Activated T-cell treated with anti-CD3 and anti-CD28 coated beads, Interleukin-2, amount 50 U/mL, for 72 hours (primary cell): ENCODE measurements around the gene VWA2. TPM values are rescaled to one million over a fixed set of nuclear protein-coding genes. Genes with fewer than 3 reads are reported as not detected.
A peak's percentile ranks its signal among the peaks of the same experiment; 100 is the strongest.

Source experiments
- ATAC-seq, 2 donors: fragments of 150-1000 bp; cut with Tn5 transposase; replicated peaks in 1 of 2; 2 replicates each; pipeline ENCODE4 v1.10.0; 2021; ENCODE audit warnings: moderate library complexity in 2 of 2, mild to moderate bottlenecking in 1 of 2
- DNase-seq, 2 donors: peaks; one replicate each; pipeline ENCODE4 v3.0.0; 2021 to 2022; ENCODE audit warnings: mixed read lengths in 1 of 2
- H3K27ac Mint-ChIP-seq: one replicate; pipeline ENCODE4 v1.8.0; 2022; ENCODE audit warnings: mild to moderate bottlenecking, moderate library complexity, mixed read lengths
- H3K27me3 Mint-ChIP-seq: one replicate; pipeline ENCODE4 v1.8.0; 2022; ENCODE audit warnings: low read depth, mixed read lengths
- H3K36me3 Mint-ChIP-seq, 2 donors: one replicate each; pipeline ENCODE4 v1.8.0; 2022; ENCODE audit warnings: mixed read lengths in 2 of 2, mild to moderate bottlenecking in 1 of 2; ENCODE audit not compliant: insufficient read depth in 2 of 2
- H3K4me1 Mint-ChIP-seq: one replicate; pipeline ENCODE4 v1.8.0; 2022; ENCODE audit warnings: low read depth, mixed read lengths
- H3K4me3 Mint-ChIP-seq, 2 donors: one replicate each; pipeline ENCODE4 v1.8.0; 2022; ENCODE audit warnings: mild to moderate bottlenecking in 2 of 2, mixed read lengths in 2 of 2, moderate library complexity in 2 of 2
- H3K9me3 Mint-ChIP-seq, 2 donors: one replicate each; pipeline ENCODE4 v1.8.0; 2022; ENCODE audit warnings: mixed read lengths in 2 of 2
- total RNA-seq, 2 donors: library from RNA; stranded (reverse); gene quantifications; one replicate each; pipeline ENCODE4 v1.2.3, GENCODE V29; 2022

VWA2 gene
- total RNA-seq = not detected

GRCh38 chr10:114239117-114239993 is at the start of gene VWA2:
TSS of gene VWA2 (plus strand) at chr10:114239254. CDS start at chr10:114248714, 9,460 bp downstream.
- ATAC-seq (peak; percentile 86 to 89), DNase-seq (peak; percentile 58 to 65)
- Mint-ChIP-seq H3K4me3 (peak within 1 kb of the TSS; percentile 59 to 68), H3K4me1 (peaks cover 10% of the 10 kb centered on the region), H3K9me3 (no peaks in the 10 kb centered on the region), H3K36me3 (peaks cover 0 to 1% of the 10 kb centered on the region in 2 donors), H3K27me3 (peaks cover 65% of the 10 kb centered on the region), H3K27ac (no peak within 1 kb of the TSS)

- no peak for DNase-seq
- Mint-ChIP-seq H3K36me3 (no peaks in the 10 kb centered on the region), H3K4me1 (no peaks in the 10 kb centered on the region), H3K9me3 (no peaks in the 10 kb centered on the region), H3K4me3 (no peak overlapping the region), H3K27ac (no peak overlapping the region), H3K27me3 (peaks cover 5% of the 10 kb centered on the region)
- ATAC-seq = no peak
Measured at GRCh38 chr10:114189700-114190099, 49.4 kb upstream of the VWA2 start.

GRCh38 chr10:114195079-114195478 is 44.0 kb upstream of the VWA2 start:
- Mint-ChIP-seq H3K9me3 (no peaks in the 10 kb centered on the region), H3K4me1 (peaks cover 13% of the 10 kb centered on the region), H3K27ac (no peak overlapping the region), H3K4me3 (no peak overlapping the region), H3K36me3 (no peaks in the 10 kb centered on the region), H3K27me3 (peaks cover 35% of the 10 kb centered on the region)
- no peak for DNase-seq
- peak; percentile 61 to 72 for ATAC-seq

GRCh38 chr10:114199239-114199638 is 39.8 kb upstream of the VWA2 start:
- Mint-ChIP-seq H3K4me1 (peaks cover 13% of the 10 kb centered on the region), H3K4me3 (no peak overlapping the region), H3K36me3 (no peaks in the 10 kb centered on the region), H3K9me3 (no peaks in the 10 kb centered on the region), H3K27ac (no peak overlapping the region), H3K27me3 (peaks cover 52% of the 10 kb centered on the region)
- no peak for DNase-seq
- no peak for ATAC-seq

GRCh38 chr10:114202812-114203211 is 36.2 kb upstream of the VWA2 start:
- no peaks in the 10 kb centered on the region for H3K9me3 Mint-ChIP-seq
- H3K36me3 Mint-ChIP-seq = no peaks in the 10 kb centered on the region
- no peak for ATAC-seq
- H3K27me3 Mint-ChIP-seq = peaks cover 42% of the 10 kb centered on the region
- DNase-seq = no peak
- H3K4me3 Mint-ChIP-seq = no peak overlapping the region
- H3K4me1 Mint-ChIP-seq = no peaks in the 10 kb centered on the region
- no peak overlapping the region for H3K27ac Mint-ChIP-seq

GRCh38 chr10:114206902-114207301 is 32.2 kb upstream of the VWA2 start:
- ATAC-seq (no peak), DNase-seq (no peak)
- Mint-ChIP-seq H3K27ac (no peak overlapping the region), H3K4me1 (no peaks in the 10 kb centered on the region), H3K36me3 (no peaks in the 10 kb centered on the region), H3K27me3 (peaks cover 19% of the 10 kb centered on the region), H3K4me3 (no peak overlapping the region), H3K9me3 (no peaks in the 10 kb centered on the region)

- DNase-seq = no peak
- Mint-ChIP-seq H3K27ac (no peak overlapping the region), H3K27me3 (peaks cover 19% of the 10 kb centered on the region), H3K4me1 (no peaks in the 10 kb centered on the region), H3K36me3 (no peaks in the 10 kb centered on the region), H3K4me3 (no peak overlapping the region), H3K9me3 (no peaks in the 10 kb centered on the region)
- ATAC-seq = no peak
Measured at GRCh38 chr10:114207349-114207748, 31.7 kb upstream of the VWA2 start.

GRCh38 chr10:114208351-114208750 is 30.7 kb upstream of the VWA2 start:
- ATAC-seq (no peak), DNase-seq (no peak)
- Mint-ChIP-seq H3K4me3 (no peak overlapping the region), H3K4me1 (no peaks in the 10 kb centered on the region), H3K9me3 (no peaks in the 10 kb centered on the region), H3K27ac (no peak overlapping the region), H3K27me3 (peaks cover 12% of the 10 kb centered on the region), H3K36me3 (no peaks in the 10 kb centered on the region)

GRCh38 chr10:114212153-114212552 is 26.9 kb upstream of the VWA2 start:
- Mint-ChIP-seq H3K27ac (no peak overlapping the region), H3K9me3 (no peaks in the 10 kb centered on the region), H3K4me1 (no peaks in the 10 kb centered on the region), H3K27me3 (no peaks in the 10 kb centered on the region), H3K36me3 (no peaks in the 10 kb centered on the region), H3K4me3 (no peak overlapping the region)
- DNase-seq (no peak), ATAC-seq (no peak)

- H3K4me3 Mint-ChIP-seq = no peak overlapping the region
- H3K9me3 Mint-ChIP-seq = no peaks in the 10 kb centered on the region
- no peaks in the 10 kb centered on the region for H3K36me3 Mint-ChIP-seq
- ATAC-seq = no peak
- no peak overlapping the region for H3K27ac Mint-ChIP-seq
- H3K4me1 Mint-ChIP-seq = no peaks in the 10 kb centered on the region
- no peak for DNase-seq
- H3K27me3 Mint-ChIP-seq = peaks cover 2% of the 10 kb centered on the region
Measured at GRCh38 chr10:114215033-114215432, 24.0 kb upstream of the VWA2 start.

GRCh38 chr10:114220281-114220680 is 18.8 kb upstream of the VWA2 start:
- Mint-ChIP-seq H3K27ac (no peak overlapping the region), H3K9me3 (no peaks in the 10 kb centered on the region), H3K4me3 (no peak overlapping the region), H3K27me3 (peaks cover 20% of the 10 kb centered on the region), H3K36me3 (no peaks in the 10 kb centered on the region), H3K4me1 (no peaks in the 10 kb centered on the region)
- ATAC-seq (no peak), DNase-seq (no peak)

GRCh38 chr10:114221235-114221634 is 17.8 kb upstream of the VWA2 start:
- ATAC-seq = no peak
- Mint-ChIP-seq H3K27me3 (peaks cover 20% of the 10 kb centered on the region), H3K4me1 (no peaks in the 10 kb centered on the region), H3K4me3 (no peak overlapping the region), H3K36me3 (no peaks in the 10 kb centered on the region), H3K27ac (no peak overlapping the region), H3K9me3 (no peaks in the 10 kb centered on the region)
- DNase-seq = no peak

GRCh38 chr10:114223066-114223465 is 16.0 kb upstream of the VWA2 start:
- Mint-ChIP-seq H3K36me3 (no peaks in the 10 kb centered on the region), H3K4me3 (no peak overlapping the region), H3K4me1 (no peaks in the 10 kb centered on the region), H3K27me3 (peaks cover 29% of the 10 kb centered on the region), H3K9me3 (no peaks in the 10 kb centered on the region), H3K27ac (no peak overlapping the region)
- DNase-seq (no peak), ATAC-seq (no peak)

- Mint-ChIP-seq H3K27ac (no peak overlapping the region), H3K9me3 (no peaks in the 10 kb centered on the region), H3K4me1 (no peaks in the 10 kb centered on the region), H3K27me3 (peaks cover 40% of the 10 kb centered on the region), H3K36me3 (no peaks in the 10 kb centered on the region), H3K4me3 (no peak overlapping the region)
- no peak for DNase-seq
- no peak for ATAC-seq
Measured at GRCh38 chr10:114228156-114228555, 10.9 kb upstream of the VWA2 start.
